ENCODE results near the gene GSG1L.
"Not testable (repeated sequence)": the region's sequence is repeated elsewhere in the genome, so short reads cannot be mapped to it uniquely, and the experiment has no call there.

GSG1L gene

DNA sequence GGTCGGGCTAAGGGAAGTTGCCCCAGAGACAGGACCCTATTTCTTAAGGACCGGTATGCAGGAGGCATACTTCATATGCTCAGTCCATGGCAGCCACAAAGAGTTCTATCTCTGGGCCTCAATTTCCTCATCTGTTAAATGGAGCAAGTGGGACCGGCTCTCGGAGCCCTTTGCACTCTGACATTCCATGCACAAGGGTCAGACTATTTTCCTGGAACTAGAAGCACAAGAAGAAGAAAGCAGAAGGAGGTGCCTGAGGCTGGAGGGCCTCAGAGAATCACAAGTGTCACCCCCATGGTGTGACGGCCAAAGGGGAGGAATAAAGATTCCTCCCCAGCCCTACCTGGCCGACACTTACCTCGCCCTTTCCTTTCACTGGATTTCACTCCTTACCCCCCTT lies 115.8 kb downstream of the GSG1L start:
- no peak overlapping the region for H2BK120ac ChIP-seq (ENCODE audit: low read depth, low read length)
- no peaks in the 10 kb centered on the region for H3K4me1 ChIP-seq (ENCODE audit: control insufficient read depth, insufficient read depth, low read depth, low read length)
- no peak overlapping the region for H3K18ac ChIP-seq (ENCODE audit: low read depth in 1 of 2, low read length in 2 of 2)
- no peaks in the 10 kb centered on the region for H3K79me1 ChIP-seq (replicated peaks; ENCODE audit: low read length, poor library complexity, severe bottlenecking)
- no peak overlapping the region for H2BK5ac ChIP-seq (ENCODE audit: low read depth, low read length, poor library complexity, severe bottlenecking)
- no peak overlapping the region for H2AK5ac ChIP-seq (ENCODE audit: low read length, severe bottlenecking)
- no peak overlapping the region for H2BK12ac ChIP-seq (ENCODE audit: low read length in 2 of 2)
- no peak overlapping the region for H2AFZ ChIP-seq (ENCODE audit: low read depth, low read length)
- no peak overlapping the region for H3K4ac ChIP-seq (ENCODE audit: low read depth in 1 of 2, low read length in 2 of 2)
- H4K91ac ChIP-seq (ENCODE audit: low read length) = no peak overlapping the region
- H3K9ac ChIP-seq (ENCODE audit: low read length) = no peak overlapping the region
- H3K4me3 ChIP-seq (ENCODE audit: insufficient read depth in 1 of 2, low read depth in 1 of 2, low read length in 2 of 2) = no peak overlapping the region
- no peak overlapping the region for H3K23ac ChIP-seq (ENCODE audit: low read length in 2 of 2)
- 93% methylated on average over 4 of the region's 7 CpGs for WGBS
- H3K9me3 ChIP-seq (ENCODE audit: control insufficient read depth, low read length) = no peaks in the 10 kb centered on the region
- H4K8ac ChIP-seq (ENCODE audit: low read length) = no peak overlapping the region
- H2BK15ac ChIP-seq (ENCODE audit: low read depth, poor library complexity, severe bottlenecking) = no peak overlapping the region
- H3K27me3 ChIP-seq (ENCODE audit: control insufficient read depth in 1 of 2, insufficient read depth in 1 of 2, low read length in 2 of 2) = peaks cover 8 to 43% of the 10 kb centered on the region in 2 experiments
- DNase-seq = no peak
- no peak overlapping the region for H3K14ac ChIP-seq (ENCODE audit: low read length in 2 of 2)
- H3K4me2 ChIP-seq (ENCODE audit: low read length, poor library complexity, severe bottlenecking) = no peak overlapping the region
- no peak overlapping the region for H3K27ac ChIP-seq (ENCODE audit: low read length, poor library complexity, severe bottlenecking)
- H3K36me3 ChIP-seq (ENCODE audit: control insufficient read depth in 1 of 2, insufficient read depth in 2 of 2, low read depth in 1 of 2, low read length in 2 of 2) = no peaks in the 10 kb centered on the region

- Histone ChIP-seq H3K23ac (ENCODE audit: low read length in 2 of 2) (no peak overlapping the region), H3K14ac (ENCODE audit: low read length in 2 of 2) (peak overlapping the region in 1 of 2 experiments; percentile 39), H2AFZ (ENCODE audit: low read depth, low read length) (no peak overlapping the region), H3K79me1 (replicated peaks; ENCODE audit: low read length, poor library complexity, severe bottlenecking) (no peaks in the 10 kb centered on the region), H3K36me3 (ENCODE audit: control insufficient read depth in 1 of 2, insufficient read depth in 2 of 2, low read depth in 1 of 2, low read length in 2 of 2) (no peaks in the 10 kb centered on the region), H3K4me1 (ENCODE audit: control insufficient read depth, insufficient read depth, low read depth, low read length) (no peaks in the 10 kb centered on the region), H3K4me3 (ENCODE audit: insufficient read depth in 1 of 2, low read depth in 1 of 2, low read length in 2 of 2) (no peak overlapping the region), H4K8ac (ENCODE audit: low read length) (no peak overlapping the region), H3K4ac (ENCODE audit: low read depth in 1 of 2, low read length in 2 of 2) (no peak overlapping the region), H3K18ac (ENCODE audit: low read depth in 1 of 2, low read length in 2 of 2) (no peak overlapping the region), H3K27me3 (ENCODE audit: control insufficient read depth in 1 of 2, insufficient read depth in 1 of 2, low read length in 2 of 2) (peaks cover 8 to 29% of the 10 kb centered on the region in 2 experiments), H3K9me3 (ENCODE audit: control insufficient read depth, low read length) (no peaks in the 10 kb centered on the region), H2AK5ac (ENCODE audit: low read length, severe bottlenecking) (no peak overlapping the region), H3K27ac (ENCODE audit: low read length, poor library complexity, severe bottlenecking) (no peak overlapping the region), H3K4me2 (ENCODE audit: low read length, poor library complexity, severe bottlenecking) (no peak overlapping the region), H3K9ac (ENCODE audit: low read length) (no peak overlapping the region), H2BK5ac (ENCODE audit: low read depth, low read length, poor library complexity, severe bottlenecking) (no peak overlapping the region), H4K91ac (ENCODE audit: low read length) (no peak overlapping the region), H2BK120ac (ENCODE audit: low read depth, low read length) (no peak overlapping the region), H2BK15ac (ENCODE audit: low read depth, poor library complexity, severe bottlenecking) (no peak overlapping the region), H2BK12ac (ENCODE audit: low read length in 2 of 2) (no peak overlapping the region)
- DNase-seq = no peak
- WGBS = 58% methylated on average over 15 of the region's 15 CpGs
Measured at GRCh38 chr16:27945233-27945973, 118.1 kb downstream of the GSG1L start.

DNA sequence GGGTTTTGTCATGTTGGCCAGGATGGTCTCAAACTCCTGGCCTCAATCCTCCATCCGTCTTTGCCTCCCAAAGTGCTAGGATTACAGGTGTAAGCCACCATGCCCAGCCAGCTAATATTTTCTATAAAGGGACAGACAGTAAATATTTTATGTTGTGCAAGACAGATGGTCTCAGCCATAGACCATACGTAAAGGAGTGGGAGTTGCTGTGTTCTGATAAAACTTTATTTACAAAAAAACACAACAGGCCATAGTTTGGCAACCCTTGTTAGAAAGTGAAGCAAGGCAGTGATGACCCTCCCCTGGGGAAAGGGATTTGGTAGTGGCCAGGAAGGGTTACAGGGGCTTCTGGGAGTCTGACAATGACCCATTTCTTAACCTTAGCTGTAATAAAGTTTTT lies 119.7 kb downstream of the GSG1L start:
- Histone ChIP-seq H3K23ac (ENCODE audit: low read length in 2 of 2) (no peak overlapping the region), H2AFZ (ENCODE audit: low read depth, low read length) (no peak overlapping the region), H3K9me3 (ENCODE audit: control insufficient read depth, low read length) (no peaks in the 10 kb centered on the region), H2BK120ac (ENCODE audit: low read depth, low read length) (no peak overlapping the region), H3K79me1 (replicated peaks; ENCODE audit: low read length, poor library complexity, severe bottlenecking) (no peaks in the 10 kb centered on the region), H3K4me2 (ENCODE audit: low read length, poor library complexity, severe bottlenecking) (no peak overlapping the region), H2AK5ac (ENCODE audit: low read length, severe bottlenecking) (no peak overlapping the region), H3K27ac (ENCODE audit: low read length, poor library complexity, severe bottlenecking) (no peak overlapping the region), H3K18ac (ENCODE audit: low read depth in 1 of 2, low read length in 2 of 2) (no peak overlapping the region), H3K36me3 (ENCODE audit: control insufficient read depth in 1 of 2, insufficient read depth in 2 of 2, low read depth in 1 of 2, low read length in 2 of 2) (no peaks in the 10 kb centered on the region), H3K27me3 (ENCODE audit: control insufficient read depth in 1 of 2, insufficient read depth in 1 of 2, low read length in 2 of 2) (peaks cover 8 to 25% of the 10 kb centered on the region in 2 experiments), H2BK12ac (ENCODE audit: low read length in 2 of 2) (no peak overlapping the region), H2BK15ac (ENCODE audit: low read depth, poor library complexity, severe bottlenecking) (no peak overlapping the region), H3K4ac (ENCODE audit: low read depth in 1 of 2, low read length in 2 of 2) (no peak overlapping the region), H3K14ac (ENCODE audit: low read length in 2 of 2) (no peak overlapping the region), H3K4me3 (ENCODE audit: insufficient read depth in 1 of 2, low read depth in 1 of 2, low read length in 2 of 2) (no peak overlapping the region), H3K9ac (ENCODE audit: low read length) (no peak overlapping the region), H2BK5ac (ENCODE audit: low read depth, low read length, poor library complexity, severe bottlenecking) (no peak overlapping the region), H4K8ac (ENCODE audit: low read length) (no peak overlapping the region), H3K4me1 (ENCODE audit: control insufficient read depth, insufficient read depth, low read depth, low read length) (no peaks in the 10 kb centered on the region), H4K91ac (ENCODE audit: low read length) (no peak overlapping the region)
- no peak for DNase-seq
- WGBS = 40% methylated on average over 1 of the region's 2 CpGs

DNA sequence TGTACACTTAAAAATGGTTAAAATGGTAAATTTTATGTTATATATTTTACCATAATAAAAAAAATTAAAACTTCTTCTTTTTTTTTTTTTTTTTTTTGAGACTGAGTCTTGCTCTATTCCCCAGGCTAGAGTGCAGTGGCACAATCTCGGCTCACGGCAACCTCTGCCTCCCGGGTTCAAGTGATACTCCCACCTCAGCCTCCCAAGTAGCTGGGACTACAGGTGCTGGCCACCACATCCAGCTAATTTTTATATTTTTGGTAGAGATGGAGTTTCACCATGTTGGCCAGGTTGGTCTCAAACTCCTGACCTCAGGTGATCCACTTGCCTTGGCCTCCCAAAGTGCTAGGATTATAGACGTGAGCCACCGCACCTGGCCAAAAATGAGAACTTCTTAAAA lies 121.4 kb downstream of the GSG1L start:
- not testable (repeated sequence) for H3K36me3 ChIP-seq (ENCODE audit: control insufficient read depth in 1 of 2, insufficient read depth in 2 of 2, low read depth in 1 of 2, low read length in 2 of 2); H3K27ac ChIP-seq (ENCODE audit: low read length, poor library complexity, severe bottlenecking); H2BK120ac ChIP-seq (ENCODE audit: low read depth, low read length); H3K14ac ChIP-seq (ENCODE audit: low read length in 2 of 2); H2BK5ac ChIP-seq (ENCODE audit: low read depth, low read length, poor library complexity, severe bottlenecking); H4K91ac ChIP-seq (ENCODE audit: low read length); H4K8ac ChIP-seq (ENCODE audit: low read length); DNase-seq; H2AK5ac ChIP-seq (ENCODE audit: low read length, severe bottlenecking); H3K79me1 ChIP-seq (replicated peaks; ENCODE audit: low read length, poor library complexity, severe bottlenecking); H2BK15ac ChIP-seq (ENCODE audit: low read depth, poor library complexity, severe bottlenecking); H2AFZ ChIP-seq (ENCODE audit: low read depth, low read length); H3K9ac ChIP-seq (ENCODE audit: low read length); H3K4me1 ChIP-seq (ENCODE audit: control insufficient read depth, insufficient read depth, low read depth, low read length); H3K18ac ChIP-seq (ENCODE audit: low read depth in 1 of 2, low read length in 2 of 2); H3K9me3 ChIP-seq (ENCODE audit: control insufficient read depth, low read length); H2BK12ac ChIP-seq (ENCODE audit: low read length in 2 of 2); H3K4me3 ChIP-seq (ENCODE audit: insufficient read depth in 1 of 2, low read depth in 1 of 2, low read length in 2 of 2); H3K4me2 ChIP-seq (ENCODE audit: low read length, poor library complexity, severe bottlenecking); H3K4ac ChIP-seq (ENCODE audit: low read depth in 1 of 2, low read length in 2 of 2); H3K23ac ChIP-seq (ENCODE audit: low read length in 2 of 2)
- peaks cover 8 to 25% of the 10 kb centered on the region in 2 experiments for H3K27me3 ChIP-seq (ENCODE audit: control insufficient read depth in 1 of 2, insufficient read depth in 1 of 2, low read length in 2 of 2)
- 82% methylated on average over 5 of the region's 5 CpGs for WGBS
